Activated naive CD4-positive, alpha-beta T cell treated with anti-CD3 and anti-CD28 coated beads, Interleukin-2, amount 10 ng/mL, durations not matched to agents 7 days and 5 days (primary cell): ENCODE data around the gene KRTAP4-6.
"Not testable (repeated sequence)": the region's sequence is repeated elsewhere in the genome, so short reads cannot be mapped to it uniquely, and the experiment has no call there.

Experiments used
- CTCF ChIA-PET: fragments of 350-600 bp; sonication (Branson Sonifier 250); formaldehyde crosslinking; loops from one replicate; lab custom pipeline; 2021; ENCODE audit warnings: antibody characterized with exemption; lab: Charles Lee
- DNase-seq: peaks from one replicate; pipeline ENCODE4 v3.0.0-alpha.2; 2020
- H3K27ac Mint-ChIP-seq: one replicate; pipeline ENCODE4 v1.8.0; 2021; ENCODE audit warnings: mild to moderate bottlenecking, moderate library complexity, mixed read lengths
- H3K27me3 Mint-ChIP-seq: one replicate; pipeline ENCODE4 v1.8.0; 2021; ENCODE audit warnings: mild to moderate bottlenecking, mixed read lengths
- H3K36me3 Mint-ChIP-seq: one replicate; pipeline ENCODE4 v1.8.0; 2021; ENCODE audit warnings: mixed read lengths
- H3K4me1 Mint-ChIP-seq: one replicate; pipeline ENCODE4 v1.8.0; 2021; ENCODE audit warnings: mixed read lengths
- H3K4me3 Mint-ChIP-seq: one replicate; pipeline ENCODE4 v1.8.0; 2021; ENCODE audit warnings: mild to moderate bottlenecking, moderate library complexity, mixed read lengths
- H3K9me3 Mint-ChIP-seq: one replicate; pipeline ENCODE4 v1.8.0; 2021; ENCODE audit warnings: mixed read lengths

The KRTAP4-6 gene

GRCh38 chr17:41140360-41141131 lies at the start of gene KRTAP4-6:
Gene KRTAP4-6 (minus strand): TSS chr17:41140544. CDS start chr17:41140487, 57 bp downstream.
- Mint-ChIP-seq H3K4me3 (no peak within 1 kb of the TSS), H3K9me3 (peaks cover 24% of the 10 kb centered on the region), H3K4me1 (no peaks in the 10 kb centered on the region), H3K27ac (no peak within 1 kb of the TSS), H3K27me3 (peaks cover 4% of the 10 kb centered on the region), H3K36me3 (no peaks in the 10 kb centered on the region)
- CTCF ChIA-PET: no interaction called here
- no peak for DNase-seq

- CTCF ChIA-PET, H3K9me3 Mint-ChIP-seq, H3K36me3 Mint-ChIP-seq, H3K27me3 Mint-ChIP-seq, H3K4me3 Mint-ChIP-seq, H3K27ac Mint-ChIP-seq, H3K4me1 Mint-ChIP-seq, DNase-seq: not testable (repeated sequence)
These were observed 49.5 kb upstream of the KRTAP4-6 start, which contains the start of gene KRTAP9-1 for GRCh38 chr17:41189837-41190318. Gene KRTAP9-1 (plus strand): TSS chr17:41189887. CDS start chr17:41189887, 0 bp downstream.

- Mint-ChIP-seq H3K36me3 (no peaks in the 10 kb centered on the region), H3K4me3 (no peak overlapping the region), H3K27ac (no peak overlapping the region), H3K27me3 (peaks cover 12% of the 10 kb centered on the region), H3K4me1 (no peaks in the 10 kb centered on the region), H3K9me3 (no peaks in the 10 kb centered on the region)
- DNase-seq: no peak
- CTCF ChIA-PET: no interaction called here
These were observed 46.5 kb upstream of the KRTAP4-6 start for GRCh38 chr17:41186872-41187271.

GRCh38 chr17:41185001-41185400 lies 44.7 kb upstream of the KRTAP4-6 start:
- Mint-ChIP-seq H3K4me1 (no peaks in the 10 kb centered on the region), H3K9me3 (no peaks in the 10 kb centered on the region), H3K27ac (no peak overlapping the region), H3K27me3 (peaks cover 8% of the 10 kb centered on the region), H3K4me3 (no peak overlapping the region), H3K36me3 (no peaks in the 10 kb centered on the region)
- CTCF ChIA-PET: interaction anchor here (0.7 kb wide), 1 partner anchor 363 kb away, joined by 3 read pairs; no protein-coding TSS in a partner anchor
- no peak for DNase-seq

GRCh38 chr17:41184480-41184961 lies 44.2 kb upstream of the KRTAP4-6 start, which contains the start of gene KRTAP4-1:
Gene KRTAP4-1 (minus strand): TSS chr17:41184911. CDS start chr17:41184854, 57 bp downstream.
- CTCF ChIA-PET: no interaction called here
- Mint-ChIP-seq H3K4me3 (no peak within 1 kb of the TSS), H3K27ac (no peak within 1 kb of the TSS), H3K27me3 (peaks cover 8% of the 10 kb centered on the region), H3K9me3 (no peaks in the 10 kb centered on the region), H3K4me1 (no peaks in the 10 kb centered on the region), H3K36me3 (no peaks in the 10 kb centered on the region)
- DNase-seq: no peak

GRCh38 chr17:41178843-41179616 lies 38.7 kb upstream of the KRTAP4-6 start:
- Mint-ChIP-seq H3K4me3 (no peak overlapping the region), H3K9me3 (no peaks in the 10 kb centered on the region), H3K4me1 (no peaks in the 10 kb centered on the region), H3K36me3 (no peaks in the 10 kb centered on the region), H3K27ac (no peak overlapping the region), H3K27me3 (peaks cover 3% of the 10 kb centered on the region)
- CTCF ChIA-PET: no interaction called here
- DNase-seq: no peak

GRCh38 chr17:41178341-41178740 lies 38.0 kb upstream of the KRTAP4-6 start:
- no peaks in the 10 kb centered on the region for H3K9me3 Mint-ChIP-seq
- no peak overlapping the region for H3K4me3 Mint-ChIP-seq
- no peaks in the 10 kb centered on the region for H3K4me1 Mint-ChIP-seq
- peaks cover 3% of the 10 kb centered on the region for H3K27me3 Mint-ChIP-seq
- CTCF ChIA-PET: no interaction called here
- H3K27ac Mint-ChIP-seq: no peak overlapping the region
- no peaks in the 10 kb centered on the region for H3K36me3 Mint-ChIP-seq
- DNase-seq: no peak

GRCh38 chr17:41177727-41178271 lies 37.5 kb upstream of the KRTAP4-6 start, which contains the start of gene KRTAP4-2:
Gene KRTAP4-2 (minus strand): TSS chr17:41178221. CDS start chr17:41178164, 57 bp downstream.
- CTCF ChIA-PET: no interaction called here
- DNase-seq: no peak
- peaks cover 3% of the 10 kb centered on the region for H3K27me3 Mint-ChIP-seq
- no peak within 1 kb of the TSS for H3K4me3 Mint-ChIP-seq
- H3K27ac Mint-ChIP-seq: no peak within 1 kb of the TSS
- no peaks in the 10 kb centered on the region for H3K9me3 Mint-ChIP-seq
- no peaks in the 10 kb centered on the region for H3K4me1 Mint-ChIP-seq
- H3K36me3 Mint-ChIP-seq: no peaks in the 10 kb centered on the region

GRCh38 chr17:41176744-41177387 lies 36.5 kb upstream of the KRTAP4-6 start:
- no peak overlapping the region for H3K4me3 Mint-ChIP-seq

GRCh38 chr17:41171886-41172285 lies 31.5 kb upstream of the KRTAP4-6 start:
- no peaks in the 10 kb centered on the region for H3K9me3 Mint-ChIP-seq
- peaks cover 6% of the 10 kb centered on the region for H3K27me3 Mint-ChIP-seq
- no peak overlapping the region for H3K27ac Mint-ChIP-seq
- H3K4me3 Mint-ChIP-seq: no peak overlapping the region
- no peaks in the 10 kb centered on the region for H3K36me3 Mint-ChIP-seq
- CTCF ChIA-PET: no interaction called here
- DNase-seq: no peak
- no peaks in the 10 kb centered on the region for H3K4me1 Mint-ChIP-seq

More at GRCh38 chr17:41176744-41177387, 36.5 kb upstream of the KRTAP4-6 start:
- Mint-ChIP-seq H3K4me1 (no peaks in the 10 kb centered on the region), H3K27ac (no peak overlapping the region), H3K27me3 (peaks cover 3% of the 10 kb centered on the region), H3K9me3 (no peaks in the 10 kb centered on the region), H3K36me3 (no peaks in the 10 kb centered on the region)
- no peak for DNase-seq
- CTCF ChIA-PET: no interaction called here

- no peak for DNase-seq
- CTCF ChIA-PET: no interaction called here
- H3K27ac Mint-ChIP-seq: no peak within 1 kb of the TSS
- H3K36me3 Mint-ChIP-seq: no peaks in the 10 kb centered on the region
- no peak within 1 kb of the TSS for H3K4me3 Mint-ChIP-seq
- peaks cover 4% of the 10 kb centered on the region for H3K27me3 Mint-ChIP-seq
- no peaks in the 10 kb centered on the region for H3K9me3 Mint-ChIP-seq
- no peaks in the 10 kb centered on the region for H3K4me1 Mint-ChIP-seq
These were observed 27.8 kb upstream of the KRTAP4-6 start, which contains the start of gene KRTAP4-3 for GRCh38 chr17:41168121-41168520. Gene KRTAP4-3 (minus strand): TSS chr17:41168221. CDS start chr17:41168172, 49 bp downstream.

- Mint-ChIP-seq H3K27ac (no peak overlapping the region), H3K36me3 (no peaks in the 10 kb centered on the region), H3K9me3 (no peaks in the 10 kb centered on the region), H3K4me3 (no peak overlapping the region), H3K4me1 (no peaks in the 10 kb centered on the region), H3K27me3 (peaks cover 4% of the 10 kb centered on the region)
- CTCF ChIA-PET: no interaction called here
- DNase-seq: no peak
These were observed 27.2 kb upstream of the KRTAP4-6 start for GRCh38 chr17:41167561-41167960.

- Mint-ChIP-seq H3K4me1 (no peaks in the 10 kb centered on the region), H3K27me3 (peaks cover 10% of the 10 kb centered on the region), H3K9me3 (no peaks in the 10 kb centered on the region), H3K27ac (no peak overlapping the region), H3K36me3 (no peaks in the 10 kb centered on the region), H3K4me3 (no peak overlapping the region)
- DNase-seq: no peak
- CTCF ChIA-PET: no interaction called here
These were observed 23.5 kb upstream of the KRTAP4-6 start for GRCh38 chr17:41163828-41164227.
